Measurements from ENCODE around the gene N4BP2L1.

DNA sequence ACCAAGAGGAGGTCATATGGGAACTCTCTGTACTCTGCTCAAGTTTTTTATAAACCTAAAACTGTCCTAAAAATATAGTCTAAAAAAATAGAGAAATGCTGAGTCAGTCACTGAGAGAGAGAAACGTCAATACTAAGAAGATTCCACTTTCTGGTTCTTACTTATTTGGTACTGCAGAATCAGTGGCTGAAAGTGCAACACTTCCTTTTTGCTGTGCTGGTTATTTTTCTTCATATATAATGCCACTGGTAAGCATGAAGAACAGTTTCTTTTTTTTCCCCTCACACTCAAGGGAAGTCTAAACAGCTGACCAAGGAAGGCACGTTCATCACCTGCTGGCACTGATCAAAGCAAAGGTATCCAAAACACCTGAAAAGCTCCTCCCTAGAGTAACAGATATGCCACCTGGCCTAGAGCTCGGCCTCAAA lies 44.3 kb upstream of the N4BP2L1 start:
- TF ChIP-seq EZH2phosphoT487 (IDR thresholded peaks at IDR 0.05; ENCODE audit: insufficient read depth, low read depth) (no peak), EZH2 (IDR thresholded peaks at IDR 0.05; ENCODE audit: insufficient read depth, poor library complexity, severe bottlenecking) (no peak)

All from GM23248 (cell line).